GM12878 (cell line): Measurements from ENCODE around the gene PGAP3. TPM values are rescaled to one million over a fixed set of nuclear protein-coding genes. Genes with fewer than 3 reads are reported as not detected.
A peak's percentile ranks its signal among the peaks of the same experiment; 100 is the strongest.

ENCODE experiments used
- ATF7 ChIP-seq: fragments of 450-650 bp; IDR thresholded peaks from 2 replicates; pipeline ENCODE4 v1.6.1; 2016; ENCODE audit warnings: low read depth, mild to moderate bottlenecking
- EGR1 ChIP-seq, 2 experiments: IDR thresholded peaks; 1 replicate in 1 of 2; 2 replicates in 1 of 2; pipeline ENCODE4 v1.6.1; 2011 to 2012; ENCODE audit warnings: low read depth in 2 of 2, low read length in 2 of 2, borderline replicate concordance in 1 of 2, mild to moderate bottlenecking in 1 of 2, moderate library complexity in 1 of 2
- EP300 ChIP-seq, 2 experiments: fragments of 150-350 bp in 1 of 2; IDR thresholded peaks; 2 replicates each; pipeline ENCODE4 v1.6.1; 2011 to 2012; ENCODE audit warnings: low read depth in 2 of 2, low read length in 2 of 2, borderline replicate concordance in 1 of 2, improper control_type of control experiment in 1 of 2, inconsistent platforms in 1 of 2; ENCODE audit not compliant: control insufficient read depth in 1 of 2
- ETV6 ChIP-seq, 2 experiments: fragments of 450-650 bp in 1 of 2; IDR thresholded peaks in 1 of 2; conservative IDR thresholded peaks in 1 of 2; 2 replicates each; pipeline ENCODE4 v1.6.1; 2014; ENCODE audit warnings: antibody characterized with exemption in 1 of 2, borderline replicate concordance in 1 of 2, low read depth in 1 of 2, mild to moderate bottlenecking in 1 of 2, moderate library complexity in 1 of 2
- EZH2 ChIP-seq: IDR thresholded peaks from 2 replicates; pipeline ENCODE4 v1.6.1; 2012; ENCODE audit warnings: low read depth, mild to moderate bottlenecking, control low read depth, inconsistent platforms, low read length, borderline replicate concordance; ENCODE audit not compliant: control insufficient read depth
- FOS ChIP-seq: IDR thresholded peaks from 3 replicates; pipeline ENCODE4 v1.6.1; 2011; ENCODE audit warnings: borderline replicate concordance; ENCODE audit not compliant: insufficient read length; ENCODE audit errors: extremely low read depth
- FOXK2 ChIP-seq: fragments of 450-650 bp; IDR thresholded peaks from 2 replicates; pipeline ENCODE4 v1.6.1; 2017; ENCODE audit warnings: mild to moderate bottlenecking, moderate library complexity
- GATAD2B ChIP-seq: fragments of 450-650 bp; conservative IDR thresholded peaks from 2 replicates; pipeline ENCODE4 v1.6.1; 2017; ENCODE audit warnings: low read depth, mild to moderate bottlenecking, moderate library complexity
- HDAC2 ChIP-seq: fragments of 200-600 bp; sonication (generic); IDR thresholded peaks from 2 replicates; pipeline ENCODE4 v1.6.1; 2017
- PML ChIP-seq: IDR thresholded peaks from 2 replicates; pipeline ENCODE4 v1.6.1; 2012; ENCODE audit warnings: low read length, inconsistent platforms
- POLR2AphosphoS2 ChIP-seq: IDR thresholded peaks from 2 replicates; pipeline ENCODE4 v1.6.1; 2011; ENCODE audit warnings: low read depth, mild to moderate bottlenecking, low read length, improper control_type of control experiment, moderate library complexity
- POLR2AphosphoS5 ChIP-seq: IDR thresholded peaks from 2 replicates; pipeline ENCODE4 v1.6.1; 2011; ENCODE audit warnings: mild to moderate bottlenecking, low read length, inconsistent platforms
- RFX5 ChIP-seq: IDR thresholded peaks from 2 replicates; pipeline ENCODE4 v1.6.1; 2011; ENCODE audit warnings: low read depth, low read length, improper control_type of control experiment
- TCF7 ChIP-seq: IDR thresholded peaks from 2 replicates; pipeline ENCODE4 v1.6.1; 2014; ENCODE audit warnings: antibody characterized with exemption, borderline replicate concordance
- WRNIP1 ChIP-seq: IDR thresholded peaks from 2 replicates; pipeline ENCODE4 v1.6.1; 2011; ENCODE audit warnings: low read depth, low read length, improper control_type of control experiment, borderline replicate concordance
- ZBED1 ChIP-seq: IDR thresholded peaks from 2 replicates; pipeline ENCODE4 v1.6.1; 2016; ENCODE audit warnings: borderline replicate concordance
- ZNF217 ChIP-seq: fragments of 450-650 bp; IDR thresholded peaks from 2 replicates; pipeline ENCODE4 v1.6.1; 2017; ENCODE audit warnings: antibody characterized with exemption, mild to moderate bottlenecking
- ZNF24 ChIP-seq: fragments of 450-650 bp; IDR thresholded peaks from 2 replicates; pipeline ENCODE4 v1.6.1; 2017; ENCODE audit warnings: antibody characterized with exemption, mild to moderate bottlenecking
- polyA plus RNA-seq, 11 experiments: library from polyadenylated mRNA; depleted of rRNA in 4 of 11; unstranded in 6 of 11; stranded (reverse) in 5 of 11; fragments of >200 nt; fragmentation: Nextera tagmentation in 4 of 11; fragmentation: Illumina TruSeq in 1 of 11; extraction: Ambion mirVana in 4 of 11; extraction: Trizol in 1 of 11; gene quantifications; 1 replicate in 1 of 11; 2 replicates in 10 of 11; pipeline versions ENCODE4 v1.2.1 to v1.2.3, GENCODE V29; 2011 to 2016; ENCODE audit warnings: inconsistent platforms in 2 of 11, missing spikeins in 2 of 11, low read depth in 1 of 11
- total RNA-seq, 4 experiments: library from RNA; depleted of rRNA in 3 of 4; stranded (reverse); fragments of >200 nt in 3 of 4; fragmentation: Illumina TruSeq in 1 of 4; extraction: Trizol in 1 of 4; gene quantifications; 2 replicates each; pipeline versions ENCODE4 v1.2.1 to v1.2.3, GENCODE V29; 2013 to 2021
- TF ChIP-seq, protein P1 (sequence below): fragments of 450-650 bp; IDR thresholded peaks from 2 replicates; pipeline ENCODE4 v1.6.1; 2017; ENCODE audit warnings: antibody characterized with exemption, mild to moderate bottlenecking, moderate library complexity
- TF ChIP-seq, protein P2 (sequence below): IDR thresholded peaks from 2 replicates; pipeline ENCODE4 v1.6.1; 2011; ENCODE audit warnings: borderline replicate concordance, low read depth, mild to moderate bottlenecking, moderate library complexity, low read length; ENCODE audit not compliant: insufficient read depth, poor library complexity, severe bottlenecking
- TF ChIP-seq, protein P3 (sequence below): IDR thresholded peaks from 2 replicates; pipeline ENCODE4 v1.6.1; 2012; ENCODE audit warnings: low read length, inconsistent platforms
- TF ChIP-seq, protein P4 (sequence below): fragments of 150-350 bp; IDR thresholded peaks from 2 replicates; pipeline ENCODE4 v1.6.1; 2014; ENCODE audit warnings: mild to moderate bottlenecking, low read depth, low read length

PGAP3 gene
- total and polyA plus RNA-seq, 10 of the 15 experiments (the other 5 are each of a cell fraction or from before 2014, with no cell fraction given), result 0.21 to 10.0 (median 5.3) TPM

DNA sequence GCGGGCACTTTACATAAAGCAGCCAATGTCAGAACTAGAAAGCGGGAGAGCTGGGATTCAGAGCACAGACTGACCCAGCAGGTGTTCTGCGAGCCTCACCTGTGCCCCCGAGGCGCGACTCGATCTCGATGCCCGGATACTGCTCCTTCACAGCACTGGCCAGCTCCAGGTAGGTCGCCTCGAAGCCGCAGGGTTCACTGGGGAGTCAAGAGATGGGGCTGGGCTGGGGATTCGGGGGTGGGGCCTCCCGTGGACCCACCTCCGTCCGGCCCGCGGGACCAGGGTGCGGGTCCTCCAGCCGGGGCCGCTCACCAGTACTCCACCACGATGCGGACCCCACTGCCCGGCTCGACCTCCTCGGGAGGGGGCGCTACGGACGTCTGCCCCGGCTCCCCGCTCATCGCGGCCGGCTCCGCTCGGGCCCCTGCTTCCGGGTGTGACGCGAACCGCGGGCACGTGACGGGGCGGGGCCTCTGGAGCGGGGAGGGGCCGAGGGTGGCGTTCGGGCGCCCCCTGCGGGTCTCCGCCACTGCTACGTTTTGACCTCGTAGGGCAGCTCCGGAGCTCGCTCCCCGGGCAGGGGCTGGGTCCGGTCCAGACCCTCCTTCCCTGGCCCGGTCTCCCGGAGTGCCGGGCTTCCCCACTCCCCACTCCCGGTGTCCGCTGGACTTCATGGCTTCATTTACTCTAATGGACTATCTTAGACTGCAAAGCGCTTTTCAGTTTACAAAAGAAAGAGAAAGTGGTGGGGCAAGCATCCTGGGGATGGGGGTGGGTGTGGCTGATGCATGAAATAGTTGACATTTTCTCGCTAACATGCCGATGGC, 42.5 kb upstream of the PGAP3 start, which contains the start of gene MIEN1 (continued):
- TF ChIP-seq EP300 (IDR thresholded peaks at IDR 0.05; ENCODE audit: borderline replicate concordance in 1 of 2, control insufficient read depth in 1 of 2, low read depth in 2 of 2, low read length in 2 of 2), result 0 out of 4 replicates have a peak, but pooled peaks of 1 of the 2 experiments have one; percentile 13
- TF ChIP-seq EGR1 (IDR thresholded peaks at IDR 0.05; ENCODE audit: borderline replicate concordance in 1 of 2, low read depth in 2 of 2, low read length in 2 of 2), result peak in 1 of 2 experiments; percentile 27; a peak in 1 of 3 replicates
- no peak for TF ChIP-seq ZNF217
- no peak for TF ChIP-seq ATF7
- TF ChIP-seq, protein P1, sequence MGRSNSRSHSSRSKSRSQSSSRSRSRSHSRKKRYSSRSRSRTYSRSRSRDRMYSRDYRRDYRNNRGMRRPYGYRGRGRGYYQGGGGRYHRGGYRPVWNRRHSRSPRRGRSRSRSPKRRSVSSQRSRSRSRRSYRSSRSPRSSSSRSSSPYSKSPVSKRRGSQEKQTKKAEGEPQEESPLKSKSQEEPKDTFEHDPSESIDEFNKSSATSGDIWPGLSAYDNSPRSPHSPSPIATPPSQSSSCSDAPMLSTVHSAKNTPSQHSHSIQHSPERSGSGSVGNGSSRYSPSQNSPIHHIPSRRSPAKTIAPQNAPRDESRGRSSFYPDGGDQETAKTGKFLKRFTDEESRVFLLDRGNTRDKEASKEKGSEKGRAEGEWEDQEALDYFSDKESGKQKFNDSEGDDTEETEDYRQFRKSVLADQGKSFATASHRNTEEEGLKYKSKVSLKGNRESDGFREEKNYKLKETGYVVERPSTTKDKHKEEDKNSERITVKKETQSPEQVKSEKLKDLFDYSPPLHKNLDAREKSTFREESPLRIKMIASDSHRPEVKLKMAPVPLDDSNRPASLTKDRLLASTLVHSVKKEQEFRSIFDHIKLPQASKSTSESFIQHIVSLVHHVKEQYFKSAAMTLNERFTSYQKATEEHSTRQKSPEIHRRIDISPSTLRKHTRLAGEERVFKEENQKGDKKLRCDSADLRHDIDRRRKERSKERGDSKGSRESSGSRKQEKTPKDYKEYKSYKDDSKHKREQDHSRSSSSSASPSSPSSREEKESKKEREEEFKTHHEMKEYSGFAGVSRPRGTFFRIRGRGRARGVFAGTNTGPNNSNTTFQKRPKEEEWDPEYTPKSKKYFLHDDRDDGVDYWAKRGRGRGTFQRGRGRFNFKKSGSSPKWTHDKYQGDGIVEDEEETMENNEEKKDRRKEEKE, result no peak
- TF ChIP-seq ZNF24, result 0 out of 2 replicates have a peak, but pooled peaks have one; percentile 18
- TF ChIP-seq ZBED1, result no peak
- TF ChIP-seq FOXK2, result no peak
- TF ChIP-seq TCF7, result no peak
- no peak for TF ChIP-seq WRNIP1
- no peak for TF ChIP-seq FOS
- TF ChIP-seq PML, result no peak
- TF ChIP-seq POLR2AphosphoS2, result peak; percentile 72; the same call in 1 of the 2 replicates
- TF ChIP-seq GATAD2B, result peak; percentile 94
- TF ChIP-seq ETV6 (conservative IDR thresholded peaks at IDR 0.05 in 1 of 2, IDR thresholded peaks at IDR 0.05 in 1 of 2; ENCODE audit: borderline replicate concordance in 1 of 2, low read depth in 1 of 2), result no peak
- no peak for TF ChIP-seq RFX5
- TF ChIP-seq EZH2, result no peak
- TF ChIP-seq, protein P2, sequence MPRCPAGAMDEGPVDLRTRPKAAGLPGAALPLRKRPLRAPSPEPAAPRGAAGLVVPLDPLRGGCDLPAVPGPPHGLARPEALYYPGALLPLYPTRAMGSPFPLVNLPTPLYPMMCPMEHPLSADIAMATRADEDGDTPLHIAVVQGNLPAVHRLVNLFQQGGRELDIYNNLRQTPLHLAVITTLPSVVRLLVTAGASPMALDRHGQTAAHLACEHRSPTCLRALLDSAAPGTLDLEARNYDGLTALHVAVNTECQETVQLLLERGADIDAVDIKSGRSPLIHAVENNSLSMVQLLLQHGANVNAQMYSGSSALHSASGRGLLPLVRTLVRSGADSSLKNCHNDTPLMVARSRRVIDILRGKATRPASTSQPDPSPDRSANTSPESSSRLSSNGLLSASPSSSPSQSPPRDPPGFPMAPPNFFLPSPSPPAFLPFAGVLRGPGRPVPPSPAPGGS, result no peak
- TF ChIP-seq, protein P3, sequence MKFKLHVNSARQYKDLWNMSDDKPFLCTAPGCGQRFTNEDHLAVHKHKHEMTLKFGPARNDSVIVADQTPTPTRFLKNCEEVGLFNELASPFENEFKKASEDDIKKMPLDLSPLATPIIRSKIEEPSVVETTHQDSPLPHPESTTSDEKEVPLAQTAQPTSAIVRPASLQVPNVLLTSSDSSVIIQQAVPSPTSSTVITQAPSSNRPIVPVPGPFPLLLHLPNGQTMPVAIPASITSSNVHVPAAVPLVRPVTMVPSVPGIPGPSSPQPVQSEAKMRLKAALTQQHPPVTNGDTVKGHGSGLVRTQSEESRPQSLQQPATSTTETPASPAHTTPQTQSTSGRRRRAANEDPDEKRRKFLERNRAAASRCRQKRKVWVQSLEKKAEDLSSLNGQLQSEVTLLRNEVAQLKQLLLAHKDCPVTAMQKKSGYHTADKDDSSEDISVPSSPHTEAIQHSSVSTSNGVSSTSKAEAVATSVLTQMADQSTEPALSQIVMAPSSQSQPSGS, result no peak
- TF ChIP-seq HDAC2, result no peak
- TF ChIP-seq, protein P4, sequence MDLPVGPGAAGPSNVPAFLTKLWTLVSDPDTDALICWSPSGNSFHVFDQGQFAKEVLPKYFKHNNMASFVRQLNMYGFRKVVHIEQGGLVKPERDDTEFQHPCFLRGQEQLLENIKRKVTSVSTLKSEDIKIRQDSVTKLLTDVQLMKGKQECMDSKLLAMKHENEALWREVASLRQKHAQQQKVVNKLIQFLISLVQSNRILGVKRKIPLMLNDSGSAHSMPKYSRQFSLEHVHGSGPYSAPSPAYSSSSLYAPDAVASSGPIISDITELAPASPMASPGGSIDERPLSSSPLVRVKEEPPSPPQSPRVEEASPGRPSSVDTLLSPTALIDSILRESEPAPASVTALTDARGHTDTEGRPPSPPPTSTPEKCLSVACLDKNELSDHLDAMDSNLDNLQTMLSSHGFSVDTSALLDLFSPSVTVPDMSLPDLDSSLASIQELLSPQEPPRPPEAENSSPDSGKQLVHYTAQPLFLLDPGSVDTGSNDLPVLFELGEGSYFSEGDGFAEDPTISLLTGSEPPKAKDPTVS, result no peak
- peak; percentile 80; the same call in 1 of the 2 replicates for TF ChIP-seq POLR2AphosphoS5
